ENCODE results near the gene PRMT9.

Gene PRMT9

DNA sequence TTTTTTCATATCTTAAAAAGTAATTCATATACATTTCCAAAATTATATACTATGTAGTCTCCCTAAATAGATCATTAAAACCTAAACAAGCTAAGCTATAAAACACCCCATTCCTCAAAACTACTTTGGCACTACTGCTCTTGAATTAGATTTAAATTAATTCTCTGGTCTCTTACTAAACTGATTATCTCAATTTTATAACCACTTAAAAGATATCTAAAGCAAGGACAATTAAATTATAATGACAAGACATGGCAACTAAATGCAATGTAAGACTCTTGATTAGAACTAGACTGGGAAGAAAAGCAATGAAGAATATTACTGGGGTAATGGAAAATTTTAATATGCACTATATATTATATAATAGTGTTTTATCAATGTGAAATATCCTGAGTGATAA lies 38.9 kb downstream of the PRMT9 start:
- Histone ChIP-seq H2AK5ac (ENCODE audit: low read length, severe bottlenecking) (no peak overlapping the region), H3K4me2 (ENCODE audit: low read length, poor library complexity, severe bottlenecking) (no peak overlapping the region), H2BK12ac (ENCODE audit: low read length in 2 of 2) (no peak overlapping the region), H3K79me1 (replicated peaks; ENCODE audit: low read length, poor library complexity, severe bottlenecking) (peaks cover 29% of the 10 kb centered on the region), H3K23ac (ENCODE audit: low read length in 2 of 2) (no peak overlapping the region), H3K9me3 (ENCODE audit: control insufficient read depth, low read length) (peaks cover 4% of the 10 kb centered on the region), H4K91ac (ENCODE audit: low read length) (no peak overlapping the region), H3K4me3 (ENCODE audit: insufficient read depth in 1 of 2, low read depth in 1 of 2, low read length in 2 of 2) (no peak overlapping the region), H3K18ac (ENCODE audit: low read depth in 1 of 2, low read length in 2 of 2) (no peak overlapping the region), H3K4me1 (ENCODE audit: control insufficient read depth, insufficient read depth, low read depth, low read length) (peaks cover 1% of the 10 kb centered on the region), H3K14ac (ENCODE audit: low read length in 2 of 2) (no peak overlapping the region), H2BK5ac (ENCODE audit: low read depth, low read length, poor library complexity, severe bottlenecking) (no peak overlapping the region), H3K4ac (ENCODE audit: low read depth in 1 of 2, low read length in 2 of 2) (no peak overlapping the region), H3K9ac (ENCODE audit: low read length) (no peak overlapping the region), H4K8ac (ENCODE audit: low read length) (no peak overlapping the region), H2BK15ac (ENCODE audit: low read depth, poor library complexity, severe bottlenecking) (no peak overlapping the region), H3K27me3 (ENCODE audit: control insufficient read depth in 1 of 2, insufficient read depth in 1 of 2, low read length in 2 of 2) (no peaks in the 10 kb centered on the region), H3K27ac (ENCODE audit: low read length, poor library complexity, severe bottlenecking) (no peak overlapping the region), H2BK120ac (ENCODE audit: low read depth, low read length) (no peak overlapping the region), H2AFZ (ENCODE audit: low read depth, low read length) (no peak overlapping the region), H3K36me3 (ENCODE audit: control insufficient read depth in 1 of 2, insufficient read depth in 2 of 2, low read depth in 1 of 2, low read length in 2 of 2) (peaks cover 4 to 33% of the 10 kb centered on the region in 2 experiments)
- DNase-seq = no peak

DNA sequence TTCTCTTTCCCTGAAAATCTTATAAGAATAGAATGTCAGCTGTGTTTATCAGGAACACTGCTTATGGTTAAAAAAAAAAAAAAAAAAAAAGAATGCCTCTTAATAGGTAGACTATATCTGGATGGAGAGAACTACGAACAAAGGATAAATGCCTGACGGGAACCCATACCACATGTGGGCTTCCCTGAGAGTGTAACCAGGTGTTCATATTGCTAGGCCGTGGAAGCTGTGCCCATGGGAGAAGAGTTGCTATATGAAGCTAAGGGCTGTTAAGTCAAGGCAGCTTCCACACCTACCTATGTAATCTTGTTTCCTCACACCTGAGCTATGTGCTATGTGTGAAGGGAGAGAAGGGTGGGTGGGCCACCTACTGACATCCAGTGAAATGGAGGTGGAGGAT lies 39.5 kb downstream of the PRMT9 start:
- H3K4me1 ChIP-seq (ENCODE audit: control insufficient read depth, insufficient read depth, low read depth, low read length) = peaks cover 1% of the 10 kb centered on the region
- no peak overlapping the region for H3K4me3 ChIP-seq (ENCODE audit: insufficient read depth in 1 of 2, low read depth in 1 of 2, low read length in 2 of 2)
- no peak overlapping the region for H4K91ac ChIP-seq (ENCODE audit: low read length)
- H3K9ac ChIP-seq (ENCODE audit: low read length) = no peak overlapping the region
- WGBS = 87% methylated on average over 3 of the region's 3 CpGs
- no peak overlapping the region for H3K4ac ChIP-seq (ENCODE audit: low read depth in 1 of 2, low read length in 2 of 2)
- no peak overlapping the region for H3K18ac ChIP-seq (ENCODE audit: low read depth in 1 of 2, low read length in 2 of 2)
- H3K79me1 ChIP-seq (replicated peaks; ENCODE audit: low read length, poor library complexity, severe bottlenecking) = peaks cover 30% of the 10 kb centered on the region
- H3K23ac ChIP-seq (ENCODE audit: low read length in 2 of 2) = no peak overlapping the region
- H2BK12ac ChIP-seq (ENCODE audit: low read length in 2 of 2) = no peak overlapping the region
- no peak overlapping the region for H2AK5ac ChIP-seq (ENCODE audit: low read length, severe bottlenecking)
- no peak overlapping the region for H2BK5ac ChIP-seq (ENCODE audit: low read depth, low read length, poor library complexity, severe bottlenecking)
- H3K4me2 ChIP-seq (ENCODE audit: low read length, poor library complexity, severe bottlenecking) = no peak overlapping the region
- H2BK15ac ChIP-seq (ENCODE audit: low read depth, poor library complexity, severe bottlenecking) = no peak overlapping the region
- peaks cover 4% of the 10 kb centered on the region for H3K9me3 ChIP-seq (ENCODE audit: control insufficient read depth, low read length)
- no peaks in the 10 kb centered on the region for H3K27me3 ChIP-seq (ENCODE audit: control insufficient read depth in 1 of 2, insufficient read depth in 1 of 2, low read length in 2 of 2)
- no peak overlapping the region for H3K27ac ChIP-seq (ENCODE audit: low read length, poor library complexity, severe bottlenecking)
- H3K14ac ChIP-seq (ENCODE audit: low read length in 2 of 2) = no peak overlapping the region
- no peak overlapping the region for H4K8ac ChIP-seq (ENCODE audit: low read length)
- no peak overlapping the region for H2AFZ ChIP-seq (ENCODE audit: low read depth, low read length)
- no peak overlapping the region for H2BK120ac ChIP-seq (ENCODE audit: low read depth, low read length)
- no peak for DNase-seq
- H3K36me3 ChIP-seq (ENCODE audit: control insufficient read depth in 1 of 2, insufficient read depth in 2 of 2, low read depth in 1 of 2, low read length in 2 of 2) = peaks cover 4 to 33% of the 10 kb centered on the region in 2 experiments

DNA sequence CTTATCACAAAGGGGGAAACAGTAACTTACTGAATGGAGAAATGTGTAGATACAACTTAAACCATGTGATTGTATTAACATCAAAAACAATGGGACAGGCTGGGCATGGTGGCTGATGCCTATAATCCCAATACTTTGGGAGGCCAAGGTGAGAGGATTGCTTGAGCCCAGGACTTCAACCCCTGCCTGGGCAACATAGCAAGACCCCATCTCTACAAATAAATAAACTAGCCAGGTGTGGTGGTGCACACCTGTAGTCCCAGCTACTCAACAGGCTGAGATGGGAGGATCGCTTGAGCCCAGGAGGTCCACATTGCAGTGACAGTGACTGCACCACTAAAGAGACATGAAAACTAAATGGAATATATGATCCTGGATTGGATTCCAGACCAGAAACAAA lies 40.3 kb downstream of the PRMT9 start:
- Histone ChIP-seq H3K9ac (ENCODE audit: low read length) (no peak overlapping the region), H4K91ac (ENCODE audit: low read length) (no peak overlapping the region), H3K4me3 (ENCODE audit: insufficient read depth in 1 of 2, low read depth in 1 of 2, low read length in 2 of 2) (no peak overlapping the region), H2BK15ac (ENCODE audit: low read depth, poor library complexity, severe bottlenecking) (no peak overlapping the region), H2AFZ (ENCODE audit: low read depth, low read length) (no peak overlapping the region), H2AK5ac (ENCODE audit: low read length, severe bottlenecking) (no peak overlapping the region), H3K27me3 (ENCODE audit: control insufficient read depth in 1 of 2, insufficient read depth in 1 of 2, low read length in 2 of 2) (no peaks in the 10 kb centered on the region), H3K14ac (ENCODE audit: low read length in 2 of 2) (no peak overlapping the region), H2BK5ac (ENCODE audit: low read depth, low read length, poor library complexity, severe bottlenecking) (no peak overlapping the region), H3K4me2 (ENCODE audit: low read length, poor library complexity, severe bottlenecking) (no peak overlapping the region), H3K27ac (ENCODE audit: low read length, poor library complexity, severe bottlenecking) (no peak overlapping the region), H3K79me1 (replicated peaks; ENCODE audit: low read length, poor library complexity, severe bottlenecking) (peaks cover 28% of the 10 kb centered on the region), H3K9me3 (ENCODE audit: control insufficient read depth, low read length) (peaks cover 4% of the 10 kb centered on the region), H3K4me1 (ENCODE audit: control insufficient read depth, insufficient read depth, low read depth, low read length) (peaks cover 1% of the 10 kb centered on the region), H2BK12ac (ENCODE audit: low read length in 2 of 2) (no peak overlapping the region), H3K36me3 (ENCODE audit: control insufficient read depth in 1 of 2, insufficient read depth in 2 of 2, low read depth in 1 of 2, low read length in 2 of 2) (peaks cover 4 to 32% of the 10 kb centered on the region in 2 experiments), H3K18ac (ENCODE audit: low read depth in 1 of 2, low read length in 2 of 2) (no peak overlapping the region), H3K4ac (ENCODE audit: low read depth in 1 of 2, low read length in 2 of 2) (no peak overlapping the region), H4K8ac (ENCODE audit: low read length) (no peak overlapping the region), H2BK120ac (ENCODE audit: low read depth, low read length) (no peak overlapping the region), H3K23ac (ENCODE audit: low read length in 2 of 2) (no peak overlapping the region)
- WGBS = 100% methylated on average over 1 of the region's 1 CpG
- no peak for DNase-seq

DNA sequence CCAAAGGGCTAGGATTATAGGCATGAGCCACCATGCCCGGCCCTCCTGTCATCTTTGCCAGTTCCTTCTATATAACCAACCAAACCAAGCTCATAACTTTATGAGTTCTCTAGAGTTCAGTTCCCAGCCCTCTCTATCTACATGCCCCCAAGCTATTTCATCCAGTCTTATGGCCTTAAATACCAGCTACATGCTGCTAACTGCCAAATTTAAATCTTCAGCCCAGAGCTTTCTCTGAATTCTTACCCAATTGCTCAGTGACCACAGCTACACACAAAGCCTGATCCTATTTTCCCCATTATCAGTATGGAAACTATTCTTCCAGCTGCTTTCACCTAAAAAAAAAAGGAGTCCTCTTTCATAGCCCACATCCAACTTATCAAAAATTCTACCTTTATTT lies 43.6 kb downstream of the PRMT9 start:
- H2BK5ac ChIP-seq (ENCODE audit: low read depth, low read length, poor library complexity, severe bottlenecking) = no peak overlapping the region
- H2AK5ac ChIP-seq (ENCODE audit: low read length, severe bottlenecking) = no peak overlapping the region
- 96% methylated on average over 1 of the region's 1 CpG for WGBS
- peaks cover 15% of the 10 kb centered on the region for H3K79me1 ChIP-seq (replicated peaks; ENCODE audit: low read length, poor library complexity, severe bottlenecking)
- H3K4ac ChIP-seq (ENCODE audit: low read depth in 1 of 2, low read length in 2 of 2) = no peak overlapping the region
- no peak for DNase-seq
- H3K14ac ChIP-seq (ENCODE audit: low read length in 2 of 2) = no peak overlapping the region
- H3K27me3 ChIP-seq (ENCODE audit: control insufficient read depth in 1 of 2, insufficient read depth in 1 of 2, low read length in 2 of 2) = no peaks in the 10 kb centered on the region
- no peak overlapping the region for H3K27ac ChIP-seq (ENCODE audit: low read length, poor library complexity, severe bottlenecking)
- no peak overlapping the region for H3K4me2 ChIP-seq (ENCODE audit: low read length, poor library complexity, severe bottlenecking)
- no peak overlapping the region for H4K91ac ChIP-seq (ENCODE audit: low read length)
- peaks cover 4 to 54% of the 10 kb centered on the region in 2 experiments for H3K36me3 ChIP-seq (ENCODE audit: control insufficient read depth in 1 of 2, insufficient read depth in 2 of 2, low read depth in 1 of 2, low read length in 2 of 2)
- peaks cover 10% of the 10 kb centered on the region for H3K9me3 ChIP-seq (ENCODE audit: control insufficient read depth, low read length)
- no peak overlapping the region for H4K8ac ChIP-seq (ENCODE audit: low read length)
- H3K23ac ChIP-seq (ENCODE audit: low read length in 2 of 2) = no peak overlapping the region
- no peak overlapping the region for H2BK120ac ChIP-seq (ENCODE audit: low read depth, low read length)
- no peak overlapping the region for H2AFZ ChIP-seq (ENCODE audit: low read depth, low read length)
- H2BK15ac ChIP-seq (ENCODE audit: low read depth, poor library complexity, severe bottlenecking) = no peak overlapping the region
- H3K18ac ChIP-seq (ENCODE audit: low read depth in 1 of 2, low read length in 2 of 2) = no peak overlapping the region
- no peak overlapping the region for H3K4me3 ChIP-seq (ENCODE audit: insufficient read depth in 1 of 2, low read depth in 1 of 2, low read length in 2 of 2)
- peaks cover 1% of the 10 kb centered on the region for H3K4me1 ChIP-seq (ENCODE audit: control insufficient read depth, insufficient read depth, low read depth, low read length)
- no peak overlapping the region for H3K9ac ChIP-seq (ENCODE audit: low read length)
- H2BK12ac ChIP-seq (ENCODE audit: low read length in 2 of 2) = no peak overlapping the region

Data from mesenchymal stem cell (in vitro differentiated cells and primary cell).